ENCODE results near the gene CLK4. TPM values are rescaled to one million over a fixed set of nuclear protein-coding genes. Genes with fewer than 3 reads are reported as not detected.

Gene CLK4
- total RNA-seq, 1 experiment from 2014 or later, result 16.0 TPM

DNA sequence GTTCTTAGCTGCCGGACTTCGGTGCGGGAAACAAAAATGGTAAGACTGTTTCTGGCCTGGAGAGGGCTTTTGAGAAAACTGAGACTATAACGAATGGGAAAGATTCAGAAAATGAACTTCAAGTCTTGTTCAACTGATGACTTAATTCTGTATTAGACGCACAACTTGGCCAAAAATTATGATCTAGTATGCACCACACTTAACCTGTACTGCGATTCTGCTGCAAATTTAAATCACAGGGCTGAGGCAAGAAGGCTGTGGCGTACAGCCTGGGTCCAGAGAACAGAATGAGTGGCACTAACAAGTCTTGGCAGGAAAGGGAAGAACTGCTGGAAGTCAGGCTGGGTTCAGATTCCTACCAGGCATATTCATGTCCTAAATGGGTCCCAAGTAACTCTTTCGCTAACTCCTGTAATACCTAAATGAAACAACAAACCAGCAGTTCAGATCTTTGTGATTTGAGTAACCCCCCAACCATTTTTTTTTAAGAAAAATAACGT is 35.9 kb downstream of the CLK4 start (continued):
- TF ChIP-seq, protein P1, sequence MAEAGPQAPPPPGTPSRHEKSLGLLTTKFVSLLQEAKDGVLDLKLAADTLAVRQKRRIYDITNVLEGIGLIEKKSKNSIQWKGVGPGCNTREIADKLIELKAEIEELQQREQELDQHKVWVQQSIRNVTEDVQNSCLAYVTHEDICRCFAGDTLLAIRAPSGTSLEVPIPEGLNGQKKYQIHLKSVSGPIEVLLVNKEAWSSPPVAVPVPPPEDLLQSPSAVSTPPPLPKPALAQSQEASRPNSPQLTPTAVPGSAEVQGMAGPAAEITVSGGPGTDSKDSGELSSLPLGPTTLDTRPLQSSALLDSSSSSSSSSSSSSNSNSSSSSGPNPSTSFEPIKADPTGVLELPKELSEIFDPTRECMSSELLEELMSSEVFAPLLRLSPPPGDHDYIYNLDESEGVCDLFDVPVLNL (CRISPR knock-in tag; IDR thresholded peaks at IDR 0.05; ENCODE audit: borderline replicate concordance, low read depth), result no peak
- TF ChIP-seq RELA (CRISPR knock-in tag; IDR thresholded peaks at IDR 0.05; ENCODE audit: borderline replicate concordance) (no peak), ELF4 (CRISPR knock-in tag; IDR thresholded peaks at IDR 0.05; ENCODE audit: low read depth) (no peak), ZNF416 (CRISPR knock-in tag; IDR thresholded peaks at IDR 0.05) (no peak), ESRRA (CRISPR knock-in tag; IDR thresholded peaks at IDR 0.05; ENCODE audit: borderline replicate concordance) (no peak), JUN (CRISPR knock-in tag; IDR thresholded peaks at IDR 0.05) (no peak), NR2C2 (CRISPR knock-in tag; IDR thresholded peaks at IDR 0.05) (no peak), JAZF1 (CRISPR knock-in tag; IDR thresholded peaks at IDR 0.05) (no peak), NFE2L1 (CRISPR knock-in tag; IDR thresholded peaks at IDR 0.05) (no peak), IRF2 (CRISPR knock-in tag; IDR thresholded peaks at IDR 0.05; ENCODE audit: borderline replicate concordance, low read depth) (no peak)
- TF ChIP-seq, protein P2, sequence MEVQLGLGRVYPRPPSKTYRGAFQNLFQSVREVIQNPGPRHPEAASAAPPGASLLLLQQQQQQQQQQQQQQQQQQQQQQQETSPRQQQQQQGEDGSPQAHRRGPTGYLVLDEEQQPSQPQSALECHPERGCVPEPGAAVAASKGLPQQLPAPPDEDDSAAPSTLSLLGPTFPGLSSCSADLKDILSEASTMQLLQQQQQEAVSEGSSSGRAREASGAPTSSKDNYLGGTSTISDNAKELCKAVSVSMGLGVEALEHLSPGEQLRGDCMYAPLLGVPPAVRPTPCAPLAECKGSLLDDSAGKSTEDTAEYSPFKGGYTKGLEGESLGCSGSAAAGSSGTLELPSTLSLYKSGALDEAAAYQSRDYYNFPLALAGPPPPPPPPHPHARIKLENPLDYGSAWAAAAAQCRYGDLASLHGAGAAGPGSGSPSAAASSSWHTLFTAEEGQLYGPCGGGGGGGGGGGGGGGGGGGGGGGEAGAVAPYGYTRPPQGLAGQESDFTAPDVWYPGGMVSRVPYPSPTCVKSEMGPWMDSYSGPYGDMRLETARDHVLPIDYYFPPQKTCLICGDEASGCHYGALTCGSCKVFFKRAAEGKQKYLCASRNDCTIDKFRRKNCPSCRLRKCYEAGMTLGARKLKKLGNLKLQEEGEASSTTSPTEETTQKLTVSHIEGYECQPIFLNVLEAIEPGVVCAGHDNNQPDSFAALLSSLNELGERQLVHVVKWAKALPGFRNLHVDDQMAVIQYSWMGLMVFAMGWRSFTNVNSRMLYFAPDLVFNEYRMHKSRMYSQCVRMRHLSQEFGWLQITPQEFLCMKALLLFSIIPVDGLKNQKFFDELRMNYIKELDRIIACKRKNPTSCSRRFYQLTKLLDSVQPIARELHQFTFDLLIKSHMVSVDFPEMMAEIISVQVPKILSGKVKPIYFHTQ (CRISPR knock-in tag; IDR thresholded peaks at IDR 0.05), result no peak

DNA sequence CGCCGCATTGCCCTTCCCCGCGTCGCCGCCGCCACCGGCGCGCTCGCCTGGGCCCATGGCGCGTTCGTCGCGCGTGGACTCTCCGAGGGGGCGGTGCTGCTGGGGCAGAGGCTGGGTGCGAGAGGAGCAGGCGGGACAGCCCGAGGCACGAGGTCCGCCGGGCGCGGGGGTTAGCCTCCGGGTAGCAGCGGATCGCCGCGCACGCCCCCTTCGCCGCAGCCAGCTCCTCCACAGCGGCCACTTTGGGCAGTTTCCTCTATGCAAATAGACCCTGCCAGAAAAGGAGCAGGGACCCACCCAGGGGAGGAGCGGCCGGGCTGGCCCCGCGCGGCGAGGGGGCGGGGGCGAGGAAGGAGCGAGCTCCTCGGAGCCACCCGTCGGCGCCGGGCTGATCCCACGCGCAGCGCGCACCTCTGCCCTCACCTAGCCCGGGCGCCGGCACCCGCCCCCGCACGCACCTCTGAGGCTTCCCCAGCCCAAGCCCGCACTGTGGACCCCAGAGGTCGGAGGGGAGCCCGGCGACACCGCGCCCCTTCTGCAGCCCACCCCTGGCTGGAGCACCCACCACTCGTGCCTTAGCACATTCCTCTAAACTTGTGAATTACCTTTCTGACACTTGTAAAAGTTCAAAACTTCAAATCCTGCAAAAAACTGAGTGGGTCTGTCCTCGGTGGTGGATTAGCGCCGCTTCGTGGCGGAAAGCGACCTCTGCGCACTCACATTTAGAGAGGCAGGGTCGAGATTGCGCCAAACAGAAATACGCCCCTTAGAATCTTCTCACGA is 36.5 kb downstream of the CLK4 start, which contains the start of gene COL23A1:
COL23A1 (minus strand) TSS at position 253 of the 783 bp plus-strand sequence.
- Mint-ChIP-seq H3K4me1 (peaks cover 37% of the 10 kb centered on the region), H3K36me3 (peaks cover 14% of the 10 kb centered on the region), H3K9me3 (peaks cover 15% of the 10 kb centered on the region), H3K4me3 (peak within 1 kb of the TSS; percentile 79), H3K27me3 (ENCODE audit: low read depth) (peaks cover 30% of the 10 kb centered on the region), H3K27ac (no peak within 1 kb of the TSS)
- ATAC-seq (peak; percentile 65), DNase-seq (ENCODE audit: low spot score) (peak; percentile 70)
- POLR2A ChIA-PET, result no interaction called here
- CTCF ChIA-PET, result interaction anchor here (0.5 to 5.6 kb wide), 62 partner anchors 9 to 427 kb away, joined by 3 to 88 read pairs (median 4); partner anchors contain the start of genes PHYKPL and ZNF354A
- TF ChIP-seq SMAD4 (CRISPR knock-in tag; IDR thresholded peaks at IDR 0.05) (no peak), NFE2L1 (CRISPR knock-in tag; IDR thresholded peaks at IDR 0.05) (0 out of 2 replicates have a peak, but pooled peaks have one; percentile 51), FOXP1 (CRISPR knock-in tag; IDR thresholded peaks at IDR 0.05; ENCODE audit: borderline replicate concordance) (peak; percentile 67), MYBL2 (CRISPR knock-in tag; IDR thresholded peaks at IDR 0.05) (no peak), TP53 (CRISPR knock-in tag; IDR thresholded peaks at IDR 0.05) (peak; percentile 48; the same call in 1 of the 2 replicates), SMAD3 (CRISPR knock-in tag; IDR thresholded peaks at IDR 0.05; ENCODE audit: borderline replicate concordance) (0 out of 2 replicates have a peak, but pooled peaks have one; percentile 10), SP1 (CRISPR knock-in tag; conservative IDR thresholded peaks at IDR 0.05) (peak; percentile 73)
- TF ChIP-seq, protein P3, sequence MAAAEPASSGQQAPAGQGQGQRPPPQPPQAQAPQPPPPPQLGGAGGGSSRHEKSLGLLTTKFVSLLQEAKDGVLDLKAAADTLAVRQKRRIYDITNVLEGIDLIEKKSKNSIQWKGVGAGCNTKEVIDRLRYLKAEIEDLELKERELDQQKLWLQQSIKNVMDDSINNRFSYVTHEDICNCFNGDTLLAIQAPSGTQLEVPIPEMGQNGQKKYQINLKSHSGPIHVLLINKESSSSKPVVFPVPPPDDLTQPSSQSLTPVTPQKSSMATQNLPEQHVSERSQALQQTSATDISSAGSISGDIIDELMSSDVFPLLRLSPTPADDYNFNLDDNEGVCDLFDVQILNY (CRISPR knock-in tag; IDR thresholded peaks at IDR 0.05), result peak; percentile 61
- TF ChIP-seq, protein P4, sequence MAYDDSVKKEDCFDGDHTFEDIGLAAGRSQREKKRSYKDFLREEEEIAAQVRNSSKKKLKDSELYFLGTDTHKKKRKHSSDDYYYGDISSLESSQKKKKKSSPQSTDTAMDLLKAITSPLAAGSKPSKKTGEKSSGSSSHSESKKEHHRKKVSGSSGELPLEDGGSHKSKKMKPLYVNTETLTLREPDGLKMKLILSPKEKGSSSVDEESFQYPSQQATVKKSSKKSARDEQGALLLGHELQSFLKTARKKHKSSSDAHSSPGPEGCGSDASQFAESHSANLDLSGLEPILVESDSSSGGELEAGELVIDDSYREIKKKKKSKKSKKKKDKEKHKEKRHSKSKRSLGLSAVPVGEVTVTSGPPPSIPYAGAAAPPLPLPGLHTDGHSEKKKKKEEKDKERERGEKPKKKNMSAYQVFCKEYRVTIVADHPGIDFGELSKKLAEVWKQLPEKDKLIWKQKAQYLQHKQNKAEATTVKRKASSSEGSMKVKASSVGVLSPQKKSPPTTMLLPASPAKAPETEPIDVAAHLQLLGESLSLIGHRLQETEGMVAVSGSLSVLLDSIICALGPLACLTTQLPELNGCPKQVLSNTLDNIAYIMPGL (CRISPR knock-in tag; IDR thresholded peaks at IDR 0.05), result peak; percentile 29; the same call in 1 of the 2 replicates
- TF ChIP-seq, protein P5, sequence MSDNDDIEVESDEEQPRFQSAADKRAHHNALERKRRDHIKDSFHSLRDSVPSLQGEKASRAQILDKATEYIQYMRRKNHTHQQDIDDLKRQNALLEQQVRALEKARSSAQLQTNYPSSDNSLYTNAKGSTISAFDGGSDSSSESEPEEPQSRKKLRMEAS (CRISPR knock-in tag; IDR thresholded peaks at IDR 0.05), result peak; percentile 66; the same call in 1 of the 2 replicates
- TF ChIP-seq, protein P6, sequence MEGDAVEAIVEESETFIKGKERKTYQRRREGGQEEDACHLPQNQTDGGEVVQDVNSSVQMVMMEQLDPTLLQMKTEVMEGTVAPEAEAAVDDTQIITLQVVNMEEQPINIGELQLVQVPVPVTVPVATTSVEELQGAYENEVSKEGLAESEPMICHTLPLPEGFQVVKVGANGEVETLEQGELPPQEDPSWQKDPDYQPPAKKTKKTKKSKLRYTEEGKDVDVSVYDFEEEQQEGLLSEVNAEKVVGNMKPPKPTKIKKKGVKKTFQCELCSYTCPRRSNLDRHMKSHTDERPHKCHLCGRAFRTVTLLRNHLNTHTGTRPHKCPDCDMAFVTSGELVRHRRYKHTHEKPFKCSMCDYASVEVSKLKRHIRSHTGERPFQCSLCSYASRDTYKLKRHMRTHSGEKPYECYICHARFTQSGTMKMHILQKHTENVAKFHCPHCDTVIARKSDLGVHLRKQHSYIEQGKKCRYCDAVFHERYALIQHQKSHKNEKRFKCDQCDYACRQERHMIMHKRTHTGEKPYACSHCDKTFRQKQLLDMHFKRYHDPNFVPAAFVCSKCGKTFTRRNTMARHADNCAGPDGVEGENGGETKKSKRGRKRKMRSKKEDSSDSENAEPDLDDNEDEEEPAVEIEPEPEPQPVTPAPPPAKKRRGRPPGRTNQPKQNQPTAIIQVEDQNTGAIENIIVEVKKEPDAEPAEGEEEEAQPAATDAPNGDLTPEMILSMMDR (IDR thresholded peaks at IDR 0.05), result peak; percentile 57
- TF ChIP-seq, protein P7, sequence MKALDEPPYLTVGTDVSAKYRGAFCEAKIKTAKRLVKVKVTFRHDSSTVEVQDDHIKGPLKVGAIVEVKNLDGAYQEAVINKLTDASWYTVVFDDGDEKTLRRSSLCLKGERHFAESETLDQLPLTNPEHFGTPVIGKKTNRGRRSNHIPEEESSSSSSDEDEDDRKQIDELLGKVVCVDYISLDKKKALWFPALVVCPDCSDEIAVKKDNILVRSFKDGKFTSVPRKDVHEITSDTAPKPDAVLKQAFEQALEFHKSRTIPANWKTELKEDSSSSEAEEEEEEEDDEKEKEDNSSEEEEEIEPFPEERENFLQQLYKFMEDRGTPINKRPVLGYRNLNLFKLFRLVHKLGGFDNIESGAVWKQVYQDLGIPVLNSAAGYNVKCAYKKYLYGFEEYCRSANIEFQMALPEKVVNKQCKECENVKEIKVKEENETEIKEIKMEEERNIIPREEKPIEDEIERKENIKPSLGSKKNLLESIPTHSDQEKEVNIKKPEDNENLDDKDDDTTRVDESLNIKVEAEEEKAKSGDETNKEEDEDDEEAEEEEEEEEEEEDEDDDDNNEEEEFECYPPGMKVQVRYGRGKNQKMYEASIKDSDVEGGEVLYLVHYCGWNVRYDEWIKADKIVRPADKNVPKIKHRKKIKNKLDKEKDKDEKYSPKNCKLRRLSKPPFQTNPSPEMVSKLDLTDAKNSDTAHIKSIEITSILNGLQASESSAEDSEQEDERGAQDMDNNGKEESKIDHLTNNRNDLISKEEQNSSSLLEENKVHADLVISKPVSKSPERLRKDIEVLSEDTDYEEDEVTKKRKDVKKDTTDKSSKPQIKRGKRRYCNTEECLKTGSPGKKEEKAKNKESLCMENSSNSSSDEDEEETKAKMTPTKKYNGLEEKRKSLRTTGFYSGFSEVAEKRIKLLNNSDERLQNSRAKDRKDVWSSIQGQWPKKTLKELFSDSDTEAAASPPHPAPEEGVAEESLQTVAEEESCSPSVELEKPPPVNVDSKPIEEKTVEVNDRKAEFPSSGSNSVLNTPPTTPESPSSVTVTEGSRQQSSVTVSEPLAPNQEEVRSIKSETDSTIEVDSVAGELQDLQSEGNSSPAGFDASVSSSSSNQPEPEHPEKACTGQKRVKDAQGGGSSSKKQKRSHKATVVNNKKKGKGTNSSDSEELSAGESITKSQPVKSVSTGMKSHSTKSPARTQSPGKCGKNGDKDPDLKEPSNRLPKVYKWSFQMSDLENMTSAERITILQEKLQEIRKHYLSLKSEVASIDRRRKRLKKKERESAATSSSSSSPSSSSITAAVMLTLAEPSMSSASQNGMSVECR (CRISPR knock-in tag; IDR thresholded peaks at IDR 0.05; ENCODE audit: borderline replicate concordance), result no peak

Data from WTC11 (cell line).